Measurements from ENCODE around the gene PRDM8. TPM values are rescaled to one million over a fixed set of nuclear protein-coding genes. Genes with fewer than 3 reads are reported as not detected.

Gene PRDM8
- total RNA-seq, 1 donor from 2014 or later, result 11.6 TPM

DNA sequence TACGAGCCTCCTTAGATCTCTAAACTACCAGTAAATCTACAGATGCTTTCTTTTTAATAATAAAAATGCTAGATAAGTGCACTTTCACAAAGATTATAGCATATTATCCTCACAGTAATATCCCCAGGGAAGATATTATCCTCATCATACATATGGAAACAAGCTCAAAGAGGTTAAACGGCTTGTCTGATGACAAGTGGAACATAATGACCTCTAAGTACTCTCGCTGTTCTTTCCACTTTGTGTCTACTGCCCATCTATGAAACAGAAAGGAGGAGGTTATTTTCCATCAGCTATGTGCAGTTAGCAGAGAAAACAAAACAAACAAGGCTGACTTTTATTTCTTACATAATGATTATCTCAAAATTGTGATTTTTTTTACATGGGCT is 42.8 kb upstream of the PRDM8 start:
- intact Hi-C loops (cut with micrococcal nuclease), result loop anchor here (2.0 kb wide), 1 partner anchor 18 kb away; no protein-coding TSS in a partner anchor
- no peak overlapping the region for H3K27ac Mint-ChIP-seq
- no peaks in the 10 kb centered on the region for H3K9me3 Mint-ChIP-seq
- DNase-seq (no peak), ATAC-seq (ENCODE audit: low read depth) (no peak)
- H3K36me3 Mint-ChIP-seq (ENCODE audit: low read depth), result no peaks in the 10 kb centered on the region
- no peak for TF ChIP-seq CTCF (IDR thresholded peaks at IDR 0.05)
- ChIA-PET POLR2A (interaction anchor here (1.1 kb wide), 1 partner anchor 17 kb away, joined by 3 read pairs; no protein-coding TSS in a partner anchor), CTCF (interaction anchor here (0.8 kb wide), 1 partner anchor 30 kb away, joined by 3 read pairs; no protein-coding TSS in a partner anchor)
- H3K27me3 Mint-ChIP-seq, result no peaks in the 10 kb centered on the region
- no peak overlapping the region for H3K4me3 Mint-ChIP-seq
- no peaks in the 10 kb centered on the region for H3K4me1 Mint-ChIP-seq

GRCh38 chr4:80155316-80155982 is 41.9 kb upstream of the PRDM8 start:
- TF ChIP-seq CTCF (IDR thresholded peaks at IDR 0.05), result no peak
- Mint-ChIP-seq H3K9me3 (no peaks in the 10 kb centered on the region), H3K4me3 (no peak overlapping the region), H3K36me3 (ENCODE audit: low read depth) (no peaks in the 10 kb centered on the region), H3K27ac (no peak overlapping the region), H3K4me1 (no peaks in the 10 kb centered on the region), H3K27me3 (no peaks in the 10 kb centered on the region)
- ChIA-PET CTCF (no interaction called here), POLR2A (interaction anchor here (1.1 kb wide), 1 partner anchor 16 kb away, joined by 3 read pairs; no protein-coding TSS in a partner anchor)
- no peak for DNase-seq
- ATAC-seq (ENCODE audit: low read depth), result no peak
- intact Hi-C loops (cut with micrococcal nuclease), result loop anchor here (2.0 kb wide), 1 partner anchor 17 kb away; no protein-coding TSS in a partner anchor

- no peaks in the 10 kb centered on the region for H3K4me1 Mint-ChIP-seq
- intact Hi-C loops (cut with micrococcal nuclease), result no loop called here
- POLR2A ChIA-PET, result no interaction called here
These were observed 40.9 kb upstream of the PRDM8 start for GRCh38 chr4:80156410-80156809.

GRCh38 chr4:80161413-80162058 is 35.8 kb upstream of the PRDM8 start:
- Mint-ChIP-seq H3K27me3 (peaks cover 2% of the 10 kb centered on the region), H3K27ac (no peak overlapping the region), H3K9me3 (no peaks in the 10 kb centered on the region), H3K36me3 (ENCODE audit: low read depth) (no peaks in the 10 kb centered on the region), H3K4me1 (no peaks in the 10 kb centered on the region), H3K4me3 (no peak overlapping the region)
- ATAC-seq (ENCODE audit: low read depth) (no peak), DNase-seq (no peak)
- CTCF ChIA-PET, result no interaction called here
- intact Hi-C loops (cut with micrococcal nuclease), result no loop called here
- no peak for TF ChIP-seq CTCF (IDR thresholded peaks at IDR 0.05)
- POLR2A ChIA-PET, result no interaction called here

More at GRCh38 chr4:80156410-80156809, 40.9 kb upstream of the PRDM8 start:
- Mint-ChIP-seq H3K9me3 (no peaks in the 10 kb centered on the region), H3K36me3 (ENCODE audit: low read depth) (no peaks in the 10 kb centered on the region), H3K4me3 (no peak overlapping the region), H3K27ac (no peak overlapping the region), H3K27me3 (no peaks in the 10 kb centered on the region)
- CTCF ChIA-PET, result no interaction called here
- DNase-seq (no peak), ATAC-seq (ENCODE audit: low read depth) (no peak)
- no peak for TF ChIP-seq CTCF (IDR thresholded peaks at IDR 0.05)

GRCh38 chr4:80162418-80162817 is 34.9 kb upstream of the PRDM8 start:
- Mint-ChIP-seq H3K27ac (no peak overlapping the region), H3K4me3 (no peak overlapping the region), H3K9me3 (no peaks in the 10 kb centered on the region), H3K27me3 (peaks cover 2% of the 10 kb centered on the region), H3K36me3 (ENCODE audit: low read depth) (no peaks in the 10 kb centered on the region), H3K4me1 (no peaks in the 10 kb centered on the region)
- ChIA-PET POLR2A (no interaction called here), CTCF (no interaction called here)
- TF ChIP-seq CTCF (IDR thresholded peaks at IDR 0.05), result no peak
- intact Hi-C loops (cut with micrococcal nuclease), result no loop called here
- DNase-seq (no peak), ATAC-seq (ENCODE audit: low read depth) (no peak)

All from activated B cell treated with CpG ODN at 0.5 μM for 24 hours (primary cell).